ENCODE results near the gene DNAJB8.

The DNAJB8 gene

GRCh38 chr3:128456776-128457715, 9.6 kb downstream of the DNAJB8 start:
- H3K36me3 ChIP-seq (ENCODE audit: control insufficient read depth in 1 of 2, insufficient read depth in 2 of 2, low read length in 2 of 2), result no peaks in the 10 kb centered on the region
- H3K27ac ChIP-seq (ENCODE audit: low read depth, low read length), result no peak overlapping the region
- H3K4me1 ChIP-seq (ENCODE audit: control insufficient read depth in 1 of 2, insufficient read depth in 2 of 2, low read length in 2 of 2), result no peaks in the 10 kb centered on the region
- H3K27me3 ChIP-seq (ENCODE audit: control insufficient read depth in 1 of 2, insufficient read depth in 2 of 2, low read length in 2 of 2), result peaks cover 16 to 18% of the 10 kb centered on the region in 2 donors
- no peak overlapping the region for H3K4me3 ChIP-seq (ENCODE audit: low read depth in 1 of 2, low read length in 2 of 2)
- H3K9ac ChIP-seq (ENCODE audit: low read depth in 1 of 2, low read length in 2 of 2), result no peak overlapping the region
- no peaks in the 10 kb centered on the region for H3K9me3 ChIP-seq (ENCODE audit: control insufficient read depth in 1 of 2, low read length in 2 of 2)

- H3K9me3 ChIP-seq (ENCODE audit: control insufficient read depth in 1 of 2, low read length in 2 of 2), result no peaks in the 10 kb centered on the region
- H3K27me3 ChIP-seq (ENCODE audit: control insufficient read depth in 1 of 2, insufficient read depth in 2 of 2, low read length in 2 of 2), result peaks cover 16 to 21% of the 10 kb centered on the region in 2 donors
- H3K9ac ChIP-seq (ENCODE audit: low read depth in 1 of 2, low read length in 2 of 2), result no peak overlapping the region
- no peak overlapping the region for H3K27ac ChIP-seq (ENCODE audit: low read depth, low read length)
- no peak overlapping the region for H3K4me3 ChIP-seq (ENCODE audit: low read depth in 1 of 2, low read length in 2 of 2)
- no peaks in the 10 kb centered on the region for H3K36me3 ChIP-seq (ENCODE audit: control insufficient read depth in 1 of 2, insufficient read depth in 2 of 2, low read length in 2 of 2)
- H3K4me1 ChIP-seq (ENCODE audit: control insufficient read depth in 1 of 2, insufficient read depth in 2 of 2, low read length in 2 of 2), result no peaks in the 10 kb centered on the region
Observed at GRCh38 chr3:128455786-128456748, 10.6 kb downstream of the DNAJB8 start.

GRCh38 chr3:128455116-128455515, 11.6 kb downstream of the DNAJB8 start:
- no peaks in the 10 kb centered on the region for H3K4me1 ChIP-seq (ENCODE audit: control insufficient read depth in 1 of 2, insufficient read depth in 2 of 2, low read length in 2 of 2)

GRCh38 chr3:128454310-128454618, 12.4 kb downstream of the DNAJB8 start:
- Histone ChIP-seq H3K27me3 (ENCODE audit: control insufficient read depth in 1 of 2, insufficient read depth in 2 of 2, low read length in 2 of 2) (peaks cover 16 to 21% of the 10 kb centered on the region in 2 donors), H3K9ac (ENCODE audit: low read depth in 1 of 2, low read length in 2 of 2) (no peak overlapping the region), H3K36me3 (ENCODE audit: control insufficient read depth in 1 of 2, insufficient read depth in 2 of 2, low read length in 2 of 2) (no peaks in the 10 kb centered on the region)

More at GRCh38 chr3:128455116-128455515, 11.6 kb downstream of the DNAJB8 start:
- Histone ChIP-seq H3K27me3 (ENCODE audit: control insufficient read depth in 1 of 2, insufficient read depth in 2 of 2, low read length in 2 of 2) (peaks cover 16 to 21% of the 10 kb centered on the region in 2 donors), H3K27ac (ENCODE audit: low read depth, low read length) (no peak overlapping the region), H3K36me3 (ENCODE audit: control insufficient read depth in 1 of 2, insufficient read depth in 2 of 2, low read length in 2 of 2) (no peaks in the 10 kb centered on the region), H3K4me3 (ENCODE audit: low read depth in 1 of 2, low read length in 2 of 2) (no peak overlapping the region), H3K9me3 (ENCODE audit: control insufficient read depth in 1 of 2, low read length in 2 of 2) (no peaks in the 10 kb centered on the region), H3K9ac (ENCODE audit: low read depth in 1 of 2, low read length in 2 of 2) (no peak overlapping the region)

GRCh38 chr3:128453501-128454309, 13.0 kb downstream of the DNAJB8 start:
- Histone ChIP-seq H3K4me3 (ENCODE audit: low read depth in 1 of 2, low read length in 2 of 2) (no peak overlapping the region), H3K9me3 (ENCODE audit: control insufficient read depth in 1 of 2, low read length in 2 of 2) (no peaks in the 10 kb centered on the region), H3K27me3 (ENCODE audit: control insufficient read depth in 1 of 2, insufficient read depth in 2 of 2, low read length in 2 of 2) (peaks cover 16 to 21% of the 10 kb centered on the region in 2 donors), H3K27ac (ENCODE audit: low read depth, low read length) (no peak overlapping the region), H3K9ac (ENCODE audit: low read depth in 1 of 2, low read length in 2 of 2) (no peak overlapping the region), H3K36me3 (ENCODE audit: control insufficient read depth in 1 of 2, insufficient read depth in 2 of 2, low read length in 2 of 2) (no peaks in the 10 kb centered on the region), H3K4me1 (ENCODE audit: control insufficient read depth in 1 of 2, insufficient read depth in 2 of 2, low read length in 2 of 2) (no peaks in the 10 kb centered on the region)

More at GRCh38 chr3:128454310-128454618, 12.4 kb downstream of the DNAJB8 start:
- Histone ChIP-seq H3K4me1 (ENCODE audit: control insufficient read depth in 1 of 2, insufficient read depth in 2 of 2, low read length in 2 of 2) (no peaks in the 10 kb centered on the region), H3K9me3 (ENCODE audit: control insufficient read depth in 1 of 2, low read length in 2 of 2) (no peaks in the 10 kb centered on the region), H3K4me3 (ENCODE audit: low read depth in 1 of 2, low read length in 2 of 2) (no peak overlapping the region), H3K27ac (ENCODE audit: low read depth, low read length) (no peak overlapping the region)

GRCh38 chr3:128452678-128453275, 13.9 kb downstream of the DNAJB8 start:
- Histone ChIP-seq H3K9ac (ENCODE audit: low read depth in 1 of 2, low read length in 2 of 2) (no peak overlapping the region), H3K36me3 (ENCODE audit: control insufficient read depth in 1 of 2, insufficient read depth in 2 of 2, low read length in 2 of 2) (no peaks in the 10 kb centered on the region), H3K27ac (ENCODE audit: low read depth, low read length) (no peak overlapping the region), H3K4me3 (ENCODE audit: low read depth in 1 of 2, low read length in 2 of 2) (no peak overlapping the region), H3K9me3 (ENCODE audit: control insufficient read depth in 1 of 2, low read length in 2 of 2) (no peaks in the 10 kb centered on the region), H3K4me1 (ENCODE audit: control insufficient read depth in 1 of 2, insufficient read depth in 2 of 2, low read length in 2 of 2) (no peaks in the 10 kb centered on the region), H3K27me3 (ENCODE audit: control insufficient read depth in 1 of 2, insufficient read depth in 2 of 2, low read length in 2 of 2) (peaks cover 14 to 21% of the 10 kb centered on the region in 2 donors)

- H3K9ac ChIP-seq (ENCODE audit: low read depth in 1 of 2, low read length in 2 of 2), result no peak overlapping the region
- no peaks in the 10 kb centered on the region for H3K4me1 ChIP-seq (ENCODE audit: control insufficient read depth in 1 of 2, insufficient read depth in 2 of 2, low read length in 2 of 2)
- H3K36me3 ChIP-seq (ENCODE audit: control insufficient read depth in 1 of 2, insufficient read depth in 2 of 2, low read length in 2 of 2), result no peaks in the 10 kb centered on the region
- H3K9me3 ChIP-seq (ENCODE audit: control insufficient read depth in 1 of 2, low read length in 2 of 2), result no peaks in the 10 kb centered on the region
- no peak overlapping the region for H3K4me3 ChIP-seq (ENCODE audit: low read depth in 1 of 2, low read length in 2 of 2)
- peaks cover 11 to 21% of the 10 kb centered on the region in 2 donors for H3K27me3 ChIP-seq (ENCODE audit: control insufficient read depth in 1 of 2, insufficient read depth in 2 of 2, low read length in 2 of 2)
- no peak overlapping the region for H3K27ac ChIP-seq (ENCODE audit: low read depth, low read length)
Observed at GRCh38 chr3:128452120-128452519, 14.6 kb downstream of the DNAJB8 start.

- Histone ChIP-seq H3K9me3 (ENCODE audit: control insufficient read depth in 1 of 2, low read length in 2 of 2) (no peaks in the 10 kb centered on the region), H3K27ac (ENCODE audit: low read depth, low read length) (no peak overlapping the region), H3K4me3 (ENCODE audit: low read depth in 1 of 2, low read length in 2 of 2) (no peak overlapping the region), H3K9ac (ENCODE audit: low read depth in 1 of 2, low read length in 2 of 2) (no peak overlapping the region), H3K4me1 (ENCODE audit: control insufficient read depth in 1 of 2, insufficient read depth in 2 of 2, low read length in 2 of 2) (no peaks in the 10 kb centered on the region), H3K36me3 (ENCODE audit: control insufficient read depth in 1 of 2, insufficient read depth in 2 of 2, low read length in 2 of 2) (no peaks in the 10 kb centered on the region), H3K27me3 (ENCODE audit: control insufficient read depth in 1 of 2, insufficient read depth in 2 of 2, low read length in 2 of 2) (peaks cover 0 to 4% of the 10 kb centered on the region in 2 donors)
Observed at GRCh38 chr3:128449111-128449638, 17.5 kb downstream of the DNAJB8 start.

- Histone ChIP-seq H3K4me1 (ENCODE audit: control insufficient read depth in 1 of 2, insufficient read depth in 2 of 2, low read length in 2 of 2) (no peaks in the 10 kb centered on the region), H3K36me3 (ENCODE audit: control insufficient read depth in 1 of 2, insufficient read depth in 2 of 2, low read length in 2 of 2) (no peaks in the 10 kb centered on the region), H3K4me3 (ENCODE audit: low read depth in 1 of 2, low read length in 2 of 2) (no peak overlapping the region), H3K9me3 (ENCODE audit: control insufficient read depth in 1 of 2, low read length in 2 of 2) (no peaks in the 10 kb centered on the region), H3K27me3 (ENCODE audit: control insufficient read depth in 1 of 2, insufficient read depth in 2 of 2, low read length in 2 of 2) (peaks cover 0 to 4% of the 10 kb centered on the region in 2 donors), H3K27ac (ENCODE audit: low read depth, low read length) (no peak overlapping the region), H3K9ac (ENCODE audit: low read depth in 1 of 2, low read length in 2 of 2) (no peak overlapping the region)
Observed at GRCh38 chr3:128448491-128448890, 18.2 kb downstream of the DNAJB8 start.
